Activated T-cell treated with anti-CD3 and anti-CD28 coated beads for 4 hours (primary cell): ENCODE measurements around the gene ADGRD2.

Experiments used
- DNase-seq: peaks from one replicate; pipeline ENCODE4 v3.0.0-alpha.2; 2020

ADGRD2 gene

DNA sequence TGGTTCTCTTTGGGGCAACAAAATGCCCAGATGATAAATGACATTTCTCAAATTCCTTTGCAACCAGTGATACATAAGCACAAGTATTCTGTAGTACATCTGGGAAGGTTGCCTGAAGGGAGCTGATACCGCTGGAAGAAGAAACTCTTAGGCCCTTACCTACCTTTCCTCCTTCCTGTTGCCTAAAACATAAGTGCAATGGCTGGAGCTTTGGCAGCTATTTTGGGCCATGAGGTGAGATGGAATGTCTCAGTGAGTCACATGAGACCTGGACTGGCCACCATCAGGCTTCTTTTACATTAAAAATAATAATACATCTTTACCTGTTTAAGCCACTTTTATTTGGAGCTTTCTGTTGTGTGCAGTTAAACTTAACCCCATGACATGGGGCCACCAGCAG, 11.2 kb upstream of the ADGRD2 start:
- DNase-seq, result no peak

DNA sequence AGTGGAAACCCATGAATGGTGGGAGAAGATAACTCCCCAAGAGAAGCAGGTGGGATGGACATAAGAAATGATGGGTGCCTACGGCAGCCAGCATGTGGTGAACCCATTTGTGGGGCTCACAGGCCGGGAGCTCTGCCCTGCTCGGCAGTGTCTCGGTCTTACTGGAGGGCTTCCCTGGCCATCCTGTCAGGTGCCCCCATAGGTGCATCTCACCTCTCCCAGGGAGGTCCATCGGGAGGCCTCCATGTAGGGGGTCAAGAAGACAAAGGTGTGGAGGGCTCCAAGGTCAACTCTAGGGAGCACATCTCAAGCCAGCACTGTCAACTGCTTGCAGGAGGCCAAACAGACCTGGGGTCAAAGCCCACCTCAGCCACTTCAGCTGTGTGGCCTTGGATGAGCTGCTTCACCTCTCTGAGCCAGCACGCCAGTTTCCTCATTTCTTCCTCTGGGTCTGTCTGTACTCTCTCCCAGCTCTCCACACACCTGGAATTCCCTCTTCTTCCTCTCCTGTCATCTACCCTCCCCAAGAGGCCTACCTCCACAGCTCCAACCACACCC, 10.5 kb upstream of the ADGRD2 start:
- DNase-seq, result no peak

DNA sequence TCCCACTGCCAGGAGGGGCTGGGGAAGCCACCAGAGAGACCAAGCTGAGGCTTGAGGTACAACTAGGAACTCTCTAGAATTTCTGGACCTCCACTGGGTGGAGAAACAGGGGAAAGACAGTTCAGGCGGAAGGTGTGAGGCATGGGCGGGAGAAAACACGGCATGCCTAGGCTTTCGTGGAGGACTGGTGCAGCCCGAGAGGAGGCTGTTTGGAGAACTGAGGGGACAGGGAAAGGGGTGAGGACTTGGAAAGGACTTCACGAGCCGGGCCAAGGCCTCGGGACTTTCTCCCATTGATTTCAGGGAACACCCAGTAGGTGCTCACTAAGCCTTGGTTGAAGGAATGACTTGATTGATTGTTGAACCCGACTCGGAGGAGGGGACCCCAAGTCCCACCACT, 9.5 kb upstream of the ADGRD2 start:
- DNase-seq, result no peak

DNA sequence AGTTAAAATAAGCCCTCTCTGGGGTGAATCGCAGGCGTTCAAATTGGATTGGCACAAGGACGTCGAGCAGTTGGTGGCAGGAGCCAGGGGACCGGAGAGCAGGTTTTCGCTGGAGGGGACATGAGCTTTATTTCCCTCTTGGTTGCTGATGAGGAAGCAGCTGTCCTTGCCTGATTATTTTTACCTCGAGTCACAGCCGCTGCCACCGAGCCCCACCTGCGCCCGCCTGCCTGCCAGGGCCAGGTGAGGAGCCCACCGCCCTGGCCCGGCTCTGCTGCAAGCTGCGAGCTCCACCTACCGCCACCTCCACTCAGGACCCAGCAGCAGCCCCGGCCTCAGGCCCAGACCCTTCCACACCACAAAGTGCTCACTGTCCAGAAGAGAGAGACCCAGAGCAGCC, 9.0 kb upstream of the ADGRD2 start:
- DNase-seq, result no peak

DNA sequence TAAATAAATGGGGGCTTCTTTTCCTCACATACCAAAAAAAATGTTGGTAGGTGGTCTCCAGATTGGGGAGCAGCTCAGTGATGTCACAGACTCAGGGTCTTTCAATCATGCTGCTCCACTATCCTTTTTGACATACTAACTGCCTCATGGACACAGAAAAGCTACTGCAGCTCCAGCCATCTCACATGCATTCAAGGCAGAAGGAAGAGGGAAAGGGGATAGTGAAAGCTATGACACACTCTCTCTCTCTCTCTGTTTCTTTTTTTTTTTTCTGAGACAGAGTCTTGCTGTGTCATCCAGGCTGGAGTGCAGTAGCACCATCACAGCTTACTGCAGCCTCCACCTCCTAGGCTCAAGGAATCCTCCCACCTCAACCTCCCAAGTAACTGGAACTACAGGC, 7.9 kb upstream of the ADGRD2 start:
- DNase-seq, result no peak

DNA sequence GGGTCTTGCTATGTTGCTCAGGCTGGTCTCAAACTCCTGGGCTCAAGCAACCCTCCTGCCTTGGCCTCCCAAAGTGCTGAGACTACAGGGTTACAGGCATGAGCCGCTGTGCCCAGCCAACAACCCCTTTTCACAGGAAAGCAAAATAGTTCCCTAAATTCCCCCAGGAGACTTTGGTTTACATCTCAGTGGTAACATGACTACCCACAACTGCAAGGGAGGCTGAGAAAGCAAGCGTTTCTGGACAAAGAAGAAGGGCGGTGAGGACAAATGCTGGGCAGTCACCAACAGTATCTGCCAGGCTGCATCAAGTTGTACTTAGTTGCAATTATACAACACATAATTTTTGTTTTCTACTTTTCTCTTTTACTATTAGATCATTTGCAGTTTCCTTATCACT, 7.4 kb upstream of the ADGRD2 start:
- DNase-seq, result no peak

DNA sequence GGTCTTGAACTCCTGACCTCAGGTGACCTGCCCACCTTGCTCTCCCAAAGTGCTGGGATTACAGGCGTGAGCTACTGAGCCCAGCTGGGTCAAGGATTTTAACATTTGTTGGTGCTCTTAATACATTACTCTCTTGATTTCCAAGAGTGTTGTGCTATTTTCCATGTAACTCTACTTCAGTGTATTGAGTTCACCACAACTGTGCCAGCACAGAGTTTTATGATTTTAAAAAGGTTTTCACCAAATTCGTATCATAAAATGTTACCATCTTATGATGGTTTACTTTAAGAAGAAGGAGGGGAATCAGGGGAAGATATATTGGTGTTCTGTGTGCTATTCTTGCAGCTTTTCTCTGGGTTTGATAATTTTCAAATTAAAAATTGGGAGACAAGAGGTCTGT, 6.6 kb upstream of the ADGRD2 start:
- DNase-seq, result no peak

DNA sequence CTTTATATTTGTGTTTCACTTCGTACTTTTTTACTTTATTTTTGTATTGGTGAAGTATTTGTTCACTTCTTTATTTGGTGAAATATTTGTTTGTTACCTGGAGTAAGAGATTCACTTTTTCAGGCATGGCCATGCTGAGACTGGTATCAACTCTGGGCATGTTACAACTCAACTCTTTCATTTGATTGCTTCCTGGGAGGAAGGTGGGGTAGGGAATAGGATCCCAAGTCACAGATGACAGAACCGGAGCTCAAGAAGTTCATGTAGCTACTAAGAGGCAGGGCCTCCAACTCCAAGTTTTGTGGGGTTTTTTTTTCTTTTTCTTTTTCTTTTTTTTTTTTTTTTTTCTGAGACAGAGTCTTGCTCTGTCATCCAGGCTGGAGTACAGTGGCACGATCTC, 6.1 kb upstream of the ADGRD2 start:
- DNase-seq, result no peak

DNA sequence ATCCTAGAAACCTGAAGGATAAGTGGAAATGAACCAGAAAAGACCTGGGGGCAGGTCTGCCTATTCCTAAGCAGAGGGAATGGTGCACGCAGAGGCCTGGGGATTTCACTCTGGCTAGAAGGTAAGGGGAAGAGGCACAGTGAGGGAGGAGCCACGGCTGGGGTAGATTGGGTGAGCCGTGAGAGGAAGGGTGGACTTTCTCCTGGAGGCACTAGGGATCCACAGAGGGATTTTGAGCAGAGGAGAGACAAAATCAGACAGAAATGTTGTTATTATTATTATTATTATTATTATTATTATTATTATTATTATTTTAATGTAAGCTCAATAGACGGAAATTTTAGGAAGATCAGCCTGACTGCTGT, 3.0 kb upstream of the ADGRD2 start:
- DNase-seq, result no peak

DNA sequence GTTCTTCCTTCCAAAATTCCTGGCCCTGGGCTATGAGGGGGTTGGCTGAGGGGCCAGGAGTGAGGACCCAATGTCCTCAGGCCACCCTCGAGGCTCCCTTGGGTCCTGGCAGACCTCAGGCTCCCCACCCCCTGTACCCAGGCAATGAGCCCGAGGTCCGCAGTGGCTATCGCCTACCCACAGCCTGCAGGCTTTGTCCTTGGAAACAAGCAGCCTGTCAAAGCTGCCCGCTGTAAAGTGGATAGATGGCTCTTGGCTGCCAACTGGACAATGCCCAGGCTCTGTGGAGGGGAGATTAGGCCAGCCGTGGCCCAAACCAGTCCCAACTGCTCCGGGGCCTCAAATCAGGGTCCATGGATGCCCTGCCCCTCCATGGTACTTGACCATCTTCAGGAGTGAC, 2.2 kb upstream of the ADGRD2 start:
- no peak for DNase-seq

DNA sequence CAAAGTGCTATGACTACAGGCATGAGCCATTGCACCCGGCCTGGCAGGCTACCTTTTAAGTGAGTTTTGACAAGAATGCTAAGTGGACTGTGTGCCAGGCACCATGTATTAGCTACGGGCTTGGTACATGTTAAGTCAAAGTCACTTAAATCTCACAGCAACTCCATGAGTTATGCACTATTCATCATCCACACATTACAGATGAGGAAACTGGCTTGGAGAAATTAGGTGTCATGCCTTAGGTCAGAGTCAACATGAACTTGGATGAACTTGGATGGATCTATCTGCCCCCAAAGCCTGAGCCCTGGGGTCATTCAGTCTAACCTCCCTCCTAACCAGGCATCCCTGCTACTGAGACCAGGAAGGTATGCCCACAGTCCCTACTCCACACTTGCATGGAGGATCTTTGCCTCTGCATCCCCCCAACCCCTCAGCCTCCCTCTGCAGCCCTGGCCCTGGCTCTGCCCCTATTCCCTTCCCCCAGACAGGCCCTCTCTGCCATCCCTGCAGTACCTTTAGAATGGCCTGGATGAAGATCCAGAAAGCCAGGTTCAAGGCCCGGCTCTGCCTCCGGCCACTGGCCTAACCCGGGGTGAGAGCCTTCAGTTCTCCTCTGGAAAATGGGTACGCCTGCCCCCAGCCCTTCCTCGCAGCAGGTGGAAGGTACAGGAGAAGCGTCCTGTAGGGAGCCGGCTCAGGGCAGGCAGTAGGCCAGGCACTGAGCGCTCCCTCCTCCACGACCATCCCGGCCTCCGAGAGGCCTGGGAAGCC, 685 bp upstream of the ADGRD2 start:
- no peak for DNase-seq

DNA sequence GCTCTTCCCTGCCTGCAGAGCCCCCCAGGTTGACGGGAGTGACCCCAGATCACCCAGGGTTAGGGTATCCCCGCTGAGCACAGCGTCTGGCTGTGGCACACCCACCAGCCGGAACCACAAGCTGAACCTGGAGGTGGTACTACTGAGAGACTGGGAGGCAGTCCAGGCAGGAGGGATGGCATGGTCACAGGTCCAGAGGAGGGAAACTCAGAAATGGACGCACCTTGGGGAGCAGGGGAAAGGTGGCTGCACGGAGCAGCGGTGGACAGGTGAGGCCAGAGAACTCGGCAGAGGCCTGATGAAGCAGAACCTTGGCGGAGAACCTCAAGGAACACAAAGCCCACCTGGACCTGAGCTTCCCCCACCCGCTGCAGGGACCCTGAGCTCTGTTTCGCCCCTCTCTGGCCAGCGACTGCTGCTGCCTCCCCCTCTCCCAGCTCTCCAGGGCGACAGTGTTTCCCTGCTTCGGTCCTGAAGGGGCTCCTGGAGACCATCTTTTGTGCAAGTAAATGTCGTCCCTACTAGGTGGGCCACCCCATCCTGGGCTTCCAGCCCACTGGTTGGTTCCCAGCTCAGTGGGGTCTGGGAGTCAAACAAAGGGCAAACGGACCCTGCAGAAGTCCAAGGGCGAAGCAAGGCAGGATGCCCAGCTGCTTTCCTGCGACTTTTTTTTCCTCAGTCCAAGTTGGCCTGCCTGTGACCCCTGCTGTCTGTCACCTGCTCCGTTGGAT, 845 bp downstream of the ADGRD2 start:
- no peak for DNase-seq

DNA sequence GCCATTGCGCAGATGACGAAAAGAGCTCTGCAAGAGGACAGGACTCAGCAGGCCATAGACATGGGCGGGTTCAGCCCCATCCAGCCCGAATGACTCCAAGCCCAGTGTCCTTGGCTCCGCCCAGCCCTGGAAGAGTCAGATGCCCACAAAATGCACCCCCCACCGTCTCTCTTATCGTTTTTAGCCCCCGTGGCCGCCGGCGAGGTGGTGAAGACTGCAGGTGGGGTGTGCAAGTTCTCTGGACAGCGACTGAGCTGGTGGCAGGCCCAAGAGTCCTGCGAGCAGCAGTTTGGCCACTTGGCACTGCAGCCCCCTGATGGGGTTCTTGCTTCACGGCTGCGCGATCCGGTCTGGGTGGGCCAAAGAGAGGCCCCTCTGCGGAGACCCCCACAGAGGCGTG, 2.1 kb downstream of the ADGRD2 start:
- no peak for DNase-seq

DNA sequence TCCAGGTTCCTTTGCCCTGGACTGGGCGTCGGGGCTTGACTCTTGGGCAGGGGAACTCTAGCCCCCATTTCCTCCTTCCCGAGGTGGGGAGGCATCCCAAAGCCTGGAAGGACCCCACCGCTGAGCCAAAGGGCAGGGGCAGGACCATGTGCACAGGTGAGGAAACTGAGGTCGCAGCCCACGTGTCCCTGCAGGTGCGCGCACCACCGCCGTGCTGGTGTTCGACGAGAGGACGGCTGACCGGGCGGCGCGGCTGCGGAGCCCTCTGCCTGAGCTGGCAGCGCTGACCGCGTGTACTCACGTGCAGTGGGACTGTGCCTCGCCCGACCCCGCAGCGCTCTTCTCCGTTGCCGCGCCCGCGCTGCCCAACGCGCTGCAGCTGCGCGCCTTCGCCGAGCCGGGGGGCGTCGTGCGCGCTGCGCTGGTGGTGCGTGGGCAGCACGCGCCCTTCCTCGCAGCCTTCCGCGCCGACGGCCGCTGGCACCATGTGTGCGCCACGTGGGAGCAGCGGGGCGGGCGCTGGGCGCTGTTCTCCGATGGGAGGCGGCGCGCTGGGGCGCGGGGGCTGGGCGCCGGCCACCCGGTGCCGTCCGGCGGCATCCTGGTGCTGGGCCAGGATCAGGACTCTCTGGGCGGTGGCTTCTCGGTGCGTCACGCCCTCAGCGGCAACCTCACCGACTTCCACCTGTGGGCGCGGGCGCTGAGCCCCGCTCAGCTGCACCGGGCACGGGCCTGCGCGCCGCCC, 2.8 kb downstream of the ADGRD2 start:
- DNase-seq, result no peak

DNA sequence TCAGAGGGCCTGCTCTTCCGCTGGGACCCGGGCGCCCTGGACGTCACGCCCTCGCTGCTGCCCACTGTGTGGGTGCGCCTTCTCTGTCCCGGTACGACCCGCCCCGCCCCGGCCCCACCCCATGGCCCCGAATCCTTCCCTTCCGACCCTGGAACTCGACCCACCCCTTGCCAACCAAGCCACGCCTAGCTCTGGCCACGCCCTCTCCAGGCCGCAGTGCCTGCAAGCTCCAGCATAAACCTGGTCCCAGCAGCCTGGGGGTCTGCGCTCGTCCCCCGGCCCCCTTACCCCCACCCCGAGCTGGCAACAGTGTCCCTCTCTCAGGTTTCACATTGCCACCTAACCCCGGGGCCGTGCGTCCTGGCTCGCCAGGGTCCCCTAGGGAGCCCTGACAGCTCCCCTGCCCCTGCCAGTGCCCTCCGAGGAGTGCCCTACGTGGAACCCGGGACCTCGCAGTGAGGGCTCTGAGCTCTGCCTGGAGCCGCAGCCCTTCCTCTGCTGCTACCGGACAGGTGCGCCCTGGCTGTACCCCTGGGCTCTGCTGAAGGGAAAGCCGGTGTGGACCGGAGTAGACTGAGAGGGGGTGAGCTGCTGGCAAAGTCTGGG, 3.4 kb downstream of the ADGRD2 start:
- DNase-seq, result no peak

DNA sequence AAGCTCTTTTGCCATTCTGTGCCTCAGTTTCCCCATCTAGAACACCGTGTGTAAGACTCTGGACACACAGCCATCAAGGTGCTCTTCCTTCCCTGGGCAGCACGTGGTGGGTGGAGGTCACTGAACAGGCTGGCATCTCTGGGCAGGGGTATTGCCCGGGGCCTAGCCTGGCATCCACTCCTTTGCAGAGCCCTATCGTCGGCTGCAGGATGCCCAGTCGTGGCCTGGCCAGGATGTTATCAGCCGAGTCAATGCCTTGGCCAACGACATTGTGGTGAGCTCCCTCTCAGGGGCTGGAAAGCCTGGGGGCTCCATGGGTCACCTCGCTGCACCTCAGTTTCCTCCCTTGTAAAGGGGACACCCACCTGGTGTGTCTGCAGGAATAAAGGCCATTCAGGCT, 4.0 kb downstream of the ADGRD2 start:
- DNase-seq, result no peak

DNA sequence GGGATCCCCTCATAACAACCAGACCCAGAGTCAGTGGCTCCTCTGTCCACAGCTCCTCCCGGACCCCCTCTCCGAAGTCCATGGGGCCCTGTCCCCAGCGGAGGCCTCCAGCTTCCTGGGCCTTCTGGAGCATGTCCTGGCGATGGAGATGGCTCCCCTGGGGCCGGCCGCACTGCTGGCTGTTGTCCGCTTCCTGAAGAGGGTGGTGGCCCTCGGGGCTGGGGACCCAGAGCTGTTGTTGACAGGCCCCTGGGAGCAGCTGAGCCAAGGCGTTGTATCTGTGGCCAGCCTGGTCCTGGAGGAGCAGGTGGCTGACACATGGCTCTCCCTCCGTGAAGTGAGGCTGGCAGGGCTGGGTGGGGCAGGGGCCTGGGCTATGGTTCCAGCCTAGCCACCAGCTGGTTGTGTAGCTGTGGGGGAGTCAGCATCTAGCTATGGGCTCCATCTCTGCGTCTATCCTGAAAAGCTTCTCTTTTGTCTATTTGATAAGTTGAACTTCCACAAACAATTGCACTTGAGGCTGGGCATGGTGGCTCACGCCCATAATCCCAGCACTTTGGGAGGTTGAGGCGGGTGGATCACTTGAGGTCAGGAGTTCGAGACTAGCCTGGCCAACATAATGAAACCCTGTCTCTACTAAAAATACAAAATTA, 4.7 kb downstream of the ADGRD2 start:
- DNase-seq, result no peak

DNA sequence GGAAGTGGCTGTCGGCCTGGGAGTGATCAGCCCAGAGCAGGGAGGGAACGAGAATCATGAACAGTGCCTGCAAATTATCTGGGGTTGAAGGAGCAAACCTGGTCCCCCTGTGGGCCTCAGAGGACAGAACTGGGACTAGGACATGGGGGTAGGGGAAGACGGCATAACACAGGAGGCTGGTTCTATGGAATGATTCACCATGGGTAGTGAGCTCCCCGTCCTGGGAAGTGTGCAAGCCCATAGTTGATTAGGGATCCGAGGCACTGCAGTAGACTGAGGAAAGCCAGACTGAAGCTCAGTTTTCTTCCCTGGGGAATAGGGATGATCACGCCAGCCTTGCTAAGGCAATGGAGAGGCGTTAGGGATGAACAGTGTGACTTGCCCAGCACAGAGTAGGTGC, 5.6 kb downstream of the ADGRD2 start:
- no peak for DNase-seq

DNA sequence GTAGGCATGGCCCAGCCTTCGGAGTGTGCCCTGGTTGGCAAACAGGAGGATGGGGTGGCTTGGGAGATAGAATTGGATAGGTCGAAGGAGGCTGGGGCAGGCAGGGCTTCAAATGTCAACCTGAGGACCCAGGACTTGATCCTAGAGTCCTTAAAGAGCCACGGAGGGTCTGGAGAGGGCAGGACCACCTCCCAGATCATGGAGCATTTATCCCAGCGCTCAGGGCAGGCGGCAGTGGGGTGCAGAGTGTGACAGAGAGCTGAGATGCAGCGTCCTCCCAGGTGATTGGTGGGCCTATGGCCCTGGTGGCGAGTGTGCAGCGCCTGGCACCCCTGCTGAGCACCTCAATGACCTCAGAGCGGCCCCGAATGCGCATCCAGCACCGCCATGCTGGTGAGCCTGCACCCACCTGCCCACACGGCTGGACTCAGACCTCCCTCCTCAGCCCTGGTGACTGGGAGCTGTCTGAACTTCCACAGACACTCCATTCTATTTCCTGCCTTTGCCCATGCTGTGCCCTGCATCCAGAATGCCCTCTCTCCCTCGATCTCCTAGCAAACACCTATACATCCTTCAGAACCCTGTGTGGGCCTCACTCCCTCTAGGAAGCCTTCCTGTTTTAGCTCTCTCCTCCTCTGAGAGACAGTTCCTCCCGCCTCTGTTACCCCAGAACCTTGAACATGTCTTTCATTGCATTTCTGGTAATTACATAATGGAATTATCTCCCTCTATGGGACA, 6.3 kb downstream of the ADGRD2 start:
- no peak for DNase-seq

DNA sequence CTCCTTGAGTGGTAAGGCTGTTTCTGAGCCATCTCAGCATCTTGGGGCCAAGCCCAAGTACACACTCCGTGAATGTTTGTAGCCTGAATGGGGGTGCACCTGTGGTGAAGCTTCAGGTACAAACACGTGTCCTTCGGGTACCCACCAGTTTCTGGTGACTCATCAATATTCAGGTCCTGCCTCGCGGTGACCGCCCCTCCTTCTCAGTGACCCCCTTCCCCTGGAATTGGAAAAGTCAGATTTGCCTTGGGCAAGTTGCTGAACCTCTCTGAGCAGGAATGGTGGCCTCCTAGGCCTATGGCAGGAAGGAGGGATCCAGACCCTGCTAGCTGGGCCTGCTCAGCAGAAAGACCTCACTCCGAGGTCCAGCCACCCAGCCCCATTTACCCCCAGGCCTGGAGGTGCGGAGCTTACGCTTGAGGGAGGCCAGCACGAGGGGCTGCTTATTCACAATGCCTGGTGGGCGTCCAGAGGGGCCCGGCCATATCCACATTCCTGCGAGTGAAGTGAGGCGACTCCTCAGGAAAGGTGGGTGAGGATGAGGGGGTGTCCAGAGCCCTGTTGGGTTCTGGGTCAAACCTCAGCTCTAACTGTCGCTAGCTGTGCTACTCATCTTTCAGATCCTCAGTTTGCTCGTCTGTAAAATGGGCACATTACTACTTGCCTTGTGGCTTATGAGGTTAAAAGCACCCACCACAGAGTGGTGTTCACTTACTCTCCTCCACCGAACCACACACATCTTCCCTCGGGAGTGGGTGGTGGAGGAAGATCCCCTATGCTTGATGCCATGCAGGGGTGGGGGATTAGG, 7.0 kb downstream of the ADGRD2 start:
- DNase-seq, result no peak

DNA sequence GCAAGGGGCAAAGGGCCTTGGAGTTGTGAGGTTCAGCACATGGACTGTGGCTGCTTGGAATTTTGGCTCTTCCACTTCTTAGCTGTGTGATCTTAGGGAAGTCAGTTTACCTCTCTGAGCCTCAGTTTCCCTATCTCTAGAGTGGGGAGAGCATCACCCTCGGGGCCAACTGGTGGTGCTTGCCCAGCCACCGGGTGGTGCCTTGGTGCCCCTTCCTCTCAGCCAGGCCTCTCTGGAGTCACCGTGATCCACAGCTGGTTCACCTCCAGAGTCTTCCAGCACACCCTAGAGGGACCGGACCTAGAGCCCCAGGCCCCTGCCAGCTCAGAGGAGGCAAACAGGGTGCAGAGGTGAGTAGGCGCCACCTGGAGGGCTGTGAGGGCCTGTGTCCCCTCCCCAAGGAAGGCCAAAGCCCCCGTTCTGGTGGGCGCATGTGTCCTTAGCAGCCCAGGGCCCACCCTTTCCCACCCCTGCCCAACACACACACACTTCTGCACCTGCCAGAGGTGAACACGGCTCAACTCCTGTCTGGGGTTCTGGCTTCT, 7.7 kb downstream of the ADGRD2 start:
- DNase-seq, result no peak
